HG02763 (cell line): ENCODE data around the gene PILRA.
"Not testable (repeated sequence)": the region's sequence is repeated elsewhere in the genome, so short reads cannot be mapped to it uniquely, and the experiment has no call there.

ENCODE experiments used
- ATAC-seq: cut with Tn5 transposase; IDR thresholded peaks from one replicate; pipeline ENCODE4 v1.9.1; 2021; ENCODE audit warnings: mild to moderate bottlenecking, moderate library complexity; ENCODE audit not compliant: unreplicated experiment

The PILRA gene

GRCh38 chr7:100357131-100357561 is 16.1 kb upstream of the PILRA start:
- ATAC-seq = no peak

GRCh38 chr7:100358027-100358856 is 15.0 kb upstream of the PILRA start, which contains the start of gene PILRB:
Gene PILRB, plus strand, starts transcription at chr7:100358117. Its CDS starts 186 bp downstream, at chr7:100358303.
- ATAC-seq = no peak

GRCh38 chr7:100358857-100359212 is 14.5 kb upstream of the PILRA start:
- ATAC-seq = no peak

- no peak for ATAC-seq
These were observed 13.0 kb upstream of the PILRA start for GRCh38 chr7:100360135-100360854.

DNA sequence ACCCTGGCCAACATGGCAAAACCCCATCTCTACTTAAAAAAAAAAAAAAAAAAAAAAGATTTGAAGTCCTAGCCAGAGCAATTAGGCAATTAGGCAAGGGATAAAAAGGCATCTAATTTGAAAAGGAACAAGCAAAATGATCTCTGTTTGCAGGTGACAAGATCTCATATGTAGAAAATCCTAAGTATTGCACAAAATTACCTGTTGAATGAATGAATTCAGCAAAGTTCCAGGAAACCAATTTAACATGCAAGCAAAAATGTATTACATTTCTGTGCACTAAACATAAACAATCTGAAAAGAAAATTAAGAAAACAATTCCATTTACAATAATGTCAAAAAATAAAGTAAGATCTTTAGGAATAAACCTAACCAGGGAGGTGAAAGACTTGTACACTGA is 10.2 kb upstream of the PILRA start:
- ATAC-seq = no peak

DNA sequence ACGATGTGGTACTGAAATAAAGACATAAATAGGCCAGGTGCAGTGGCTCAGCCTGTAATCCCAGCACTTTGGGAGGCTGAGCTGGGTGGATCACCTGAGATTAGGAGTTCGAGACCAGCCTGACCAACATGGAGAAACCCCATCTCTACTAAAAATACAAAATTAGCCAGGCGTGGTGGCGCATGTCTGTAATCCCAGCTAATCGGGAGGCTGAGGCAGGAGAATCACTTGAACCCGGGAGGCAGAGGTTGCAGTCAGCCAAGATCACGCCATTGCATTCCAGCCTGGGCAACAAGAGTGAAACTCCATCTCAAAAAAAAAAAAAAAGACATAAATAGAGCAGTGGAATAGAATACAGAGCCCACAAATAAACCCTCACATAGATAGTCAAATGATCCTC is 9.5 kb upstream of the PILRA start:
- ATAC-seq = not testable (repeated sequence)

- no peak for ATAC-seq
These were observed 8.8 kb upstream of the PILRA start for GRCh38 chr7:100364480-100364879.

GRCh38 chr7:100365998-100366367 is 7.3 kb upstream of the PILRA start:
- ATAC-seq = not testable (repeated sequence)

GRCh38 chr7:100366411-100367250 is 6.7 kb upstream of the PILRA start:
- ATAC-seq = no peak

- ATAC-seq = no peak
These were observed 6.1 kb upstream of the PILRA start for GRCh38 chr7:100367251-100367620.

DNA sequence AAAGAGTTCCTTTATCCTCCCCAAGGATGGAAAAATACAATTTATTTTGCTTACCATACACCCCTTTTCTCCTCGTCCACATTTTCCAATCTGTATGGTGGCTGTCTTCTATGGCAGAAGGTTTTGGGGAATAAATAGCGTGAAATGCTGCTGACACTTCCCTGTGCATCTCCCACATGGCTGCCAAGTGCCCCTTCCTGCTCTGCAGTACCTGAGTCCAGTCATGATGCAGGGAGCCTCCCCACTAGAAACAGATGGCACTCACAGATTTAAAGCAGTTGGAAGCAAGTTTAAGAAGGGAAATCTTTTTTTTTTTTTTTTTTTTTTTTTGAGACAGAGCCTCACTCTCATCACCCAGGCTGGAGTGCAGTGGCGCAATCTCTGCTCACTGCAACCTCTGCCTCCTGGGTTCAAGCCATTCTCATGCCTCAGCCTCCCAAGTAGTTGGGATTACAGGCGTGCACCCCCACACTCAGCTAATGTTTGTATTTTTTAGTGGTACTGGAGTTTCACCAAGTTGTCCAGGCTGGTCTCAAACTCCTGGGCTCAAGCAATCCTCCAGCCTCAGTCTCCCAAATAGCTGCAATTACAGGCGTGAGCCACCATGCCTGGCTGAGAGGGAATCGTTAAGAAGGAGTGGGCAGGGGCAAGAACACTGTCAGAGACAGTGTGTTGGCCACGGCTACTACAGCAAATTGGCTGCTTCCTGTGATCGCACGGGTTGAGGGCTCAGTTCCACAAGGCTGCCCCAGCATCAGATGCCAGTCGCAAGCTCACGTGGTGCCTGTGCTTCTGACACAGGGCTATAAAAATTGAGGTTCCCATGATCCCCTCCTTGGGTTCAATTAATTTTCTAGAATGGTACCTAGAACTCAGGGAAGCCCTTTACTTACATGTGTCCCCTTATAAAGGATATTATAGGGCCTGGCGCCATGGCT is 5.3 kb upstream of the PILRA start:
- ATAC-seq = no peak

DNA sequence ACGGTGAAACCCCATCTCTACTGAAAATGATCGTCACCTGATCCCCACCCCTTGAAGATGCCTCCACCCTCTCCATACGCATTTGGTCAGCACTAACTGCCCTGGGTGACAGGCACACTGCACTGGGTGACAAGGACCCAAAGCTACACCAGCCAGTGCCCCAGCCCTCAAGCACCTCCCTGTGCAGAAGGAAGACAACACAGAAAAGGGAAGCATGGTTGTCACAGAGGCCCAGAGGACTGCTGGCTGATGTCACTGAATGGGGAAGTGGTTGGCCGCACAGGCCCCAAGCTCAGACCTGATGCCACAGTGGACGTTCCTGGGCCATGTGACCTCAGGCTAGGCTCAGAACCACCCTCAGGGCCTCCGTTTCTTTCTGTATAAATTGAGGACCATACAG is 4.2 kb upstream of the PILRA start:
- peak; percentile 52 for ATAC-seq

- no peak for ATAC-seq
These were observed 3.0 kb upstream of the PILRA start for GRCh38 chr7:100370303-100370702.

GRCh38 chr7:100370746-100371145 is 2.5 kb upstream of the PILRA start:
- ATAC-seq = no peak

DNA sequence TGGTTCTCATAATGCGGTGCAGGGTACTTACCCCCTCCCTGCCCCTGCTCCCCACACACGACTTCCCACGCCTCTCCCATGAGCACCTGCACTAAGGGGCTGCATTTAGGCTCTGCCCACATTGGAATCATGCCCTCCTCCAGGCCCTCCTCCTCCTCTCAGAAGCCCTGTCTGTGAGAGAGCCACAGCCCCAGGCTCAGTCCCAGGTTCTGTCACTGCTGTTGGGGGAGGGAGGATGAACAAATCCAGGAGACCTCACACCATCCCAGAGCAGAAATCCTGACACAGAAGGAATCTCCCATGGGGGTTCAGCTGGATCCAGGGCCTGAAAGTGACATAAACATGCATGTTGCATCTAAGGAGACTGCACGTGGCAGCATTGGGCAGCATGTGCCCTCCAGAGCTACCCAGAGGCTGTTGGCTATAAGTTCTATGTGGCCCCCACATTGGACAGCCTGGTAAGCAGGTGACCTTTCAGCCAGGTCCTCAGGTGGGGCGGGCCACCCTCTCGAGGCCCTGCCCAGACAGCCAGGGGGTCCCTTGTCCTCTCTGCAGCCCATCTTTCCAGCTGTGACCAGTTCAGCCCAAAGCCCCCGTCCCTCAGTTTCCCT is 1.6 kb upstream of the PILRA start:
- no peak for ATAC-seq

GRCh38 chr7:100372256-100372655 is 1.0 kb upstream of the PILRA start:
- no peak for ATAC-seq

DNA sequence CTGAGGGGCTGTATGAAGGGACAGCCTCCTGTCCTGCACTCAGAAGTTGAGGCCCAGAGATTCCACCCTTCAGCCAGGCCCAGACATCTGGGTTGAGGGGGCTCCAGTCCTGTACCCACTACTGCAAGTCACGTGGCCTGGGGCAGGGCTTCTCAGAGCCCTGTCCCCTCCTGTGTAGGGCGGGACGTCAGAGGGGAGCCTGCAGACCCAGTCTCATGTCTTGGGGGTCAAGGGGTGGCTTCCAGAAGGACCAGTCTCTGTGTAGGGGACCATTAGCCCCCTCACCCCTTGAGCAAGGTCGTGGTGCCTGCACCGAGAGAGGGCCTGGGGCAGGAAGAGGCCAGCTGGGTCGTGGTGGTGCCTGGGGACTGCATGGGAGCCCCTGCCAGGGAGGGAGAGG is 593 bp upstream of the PILRA start:
- ATAC-seq = no peak

GRCh38 chr7:100373870-100374598 is 747 bp downstream of the PILRA start:
- not testable (repeated sequence) for ATAC-seq

- no peak for ATAC-seq
These were observed 1.3 kb downstream of the PILRA start for GRCh38 chr7:100374601-100375000.
